Measurements from ENCODE around the gene PPP1R2.
"Not testable (repeated sequence)": the region's sequence is repeated elsewhere in the genome, so short reads cannot be mapped to it uniquely, and the experiment has no call there.

PPP1R2 gene

GRCh38 chr3:195542698-195543499 lies at the start of gene PPP1R2:
PPP1R2 (minus strand) TSS chr3:195543325; CDS start chr3:195543025, 300 bp downstream.
- DNase-seq, result peak; percentile 91

- no peak for DNase-seq
These were observed 48.7 kb upstream of the PPP1R2 start for GRCh38 chr3:195591852-195592251.

DNA sequence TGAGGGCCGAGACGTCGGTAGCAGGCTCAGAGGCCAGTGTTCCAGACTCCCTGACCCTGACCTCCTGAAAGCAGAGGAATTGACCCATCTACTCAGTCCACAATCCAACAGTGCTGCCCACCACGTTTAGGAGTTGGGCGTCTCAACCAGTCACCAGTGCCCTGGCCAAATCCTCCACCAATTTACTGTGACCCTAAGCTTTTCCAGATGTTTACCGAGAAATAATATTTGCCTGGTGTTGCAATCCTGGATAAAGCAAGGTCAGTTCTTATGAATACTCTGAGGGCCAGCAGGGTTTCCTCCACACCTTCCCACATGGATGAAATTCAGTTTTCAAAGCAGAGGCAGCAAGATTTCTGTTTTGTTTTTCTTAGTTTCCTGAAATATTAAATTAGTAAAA lies 48.1 kb upstream of the PPP1R2 start:
- DNase-seq, result no peak

- not testable (repeated sequence) for DNase-seq
These were observed 47.3 kb upstream of the PPP1R2 start for GRCh38 chr3:195590381-195590780.

DNA sequence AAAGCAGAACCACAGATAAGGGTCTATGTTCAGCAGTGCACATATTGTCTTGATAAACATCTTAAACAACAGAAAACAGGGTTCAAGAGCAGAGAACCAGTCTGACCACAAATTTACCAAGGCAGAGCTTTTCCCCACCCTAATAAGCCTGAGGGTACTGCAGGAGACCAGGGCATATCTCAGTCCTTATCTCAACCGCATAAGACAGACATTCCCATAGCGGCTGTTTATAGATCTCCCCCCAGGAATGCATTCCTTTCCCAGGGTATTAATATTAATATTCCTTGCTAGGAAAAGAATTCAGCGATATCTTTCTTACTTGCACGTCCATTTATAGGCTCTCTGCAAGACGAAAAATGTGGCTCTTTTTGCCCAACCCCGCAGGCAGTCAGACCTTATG lies 46.7 kb upstream of the PPP1R2 start:
- not testable (repeated sequence) for DNase-seq

- DNase-seq, result no peak
These were observed 44.7 kb upstream of the PPP1R2 start for GRCh38 chr3:195587824-195588223.

GRCh38 chr3:195587406-195587805 lies 44.3 kb upstream of the PPP1R2 start:
- no peak for DNase-seq

- no peak for DNase-seq
These were observed 41.4 kb upstream of the PPP1R2 start for GRCh38 chr3:195584543-195584870.

DNA sequence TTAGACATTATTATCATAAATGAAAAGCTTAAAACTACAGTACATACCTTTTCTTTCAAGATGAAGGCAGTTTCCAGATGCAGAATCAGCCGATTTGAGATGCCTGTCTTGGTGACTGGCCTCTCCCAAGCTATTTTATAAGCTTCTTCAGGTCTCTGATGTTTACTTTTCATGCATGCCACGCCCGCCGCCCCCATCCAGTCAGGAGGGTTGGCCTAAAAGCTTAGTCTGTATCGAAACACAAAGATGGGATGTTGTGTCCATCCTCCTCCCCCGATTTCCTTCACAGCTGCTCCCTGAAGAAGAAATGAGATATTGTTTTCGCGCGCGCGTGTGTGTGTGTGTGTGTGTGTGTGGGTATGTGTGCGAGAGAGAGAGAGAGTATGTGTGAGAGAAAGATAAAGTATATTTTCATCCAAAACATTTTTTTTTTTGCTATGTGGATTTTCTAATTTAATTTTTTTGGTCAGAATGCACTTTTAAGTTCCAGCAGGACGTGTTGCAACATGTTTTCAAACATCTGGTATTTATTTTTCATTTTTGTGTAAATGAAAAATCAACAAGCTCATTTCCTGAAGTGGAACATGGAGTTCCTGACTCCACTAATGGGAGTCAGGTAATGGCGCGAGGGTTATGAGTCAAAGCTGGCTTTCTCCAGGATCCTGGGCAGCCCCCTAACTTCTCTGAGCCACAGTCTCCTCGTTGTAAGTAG lies 40.9 kb upstream of the PPP1R2 start, which contains the start of gene APOD:
Gene APOD (minus strand): TSS at position 110 of the 712 bp plus-strand sequence. CDS start 4,479 bp downstream, outside the sequence.
- no peak for DNase-seq

- no peak for DNase-seq
These were observed 39.8 kb upstream of the PPP1R2 start for GRCh38 chr3:195582947-195583346.

DNA sequence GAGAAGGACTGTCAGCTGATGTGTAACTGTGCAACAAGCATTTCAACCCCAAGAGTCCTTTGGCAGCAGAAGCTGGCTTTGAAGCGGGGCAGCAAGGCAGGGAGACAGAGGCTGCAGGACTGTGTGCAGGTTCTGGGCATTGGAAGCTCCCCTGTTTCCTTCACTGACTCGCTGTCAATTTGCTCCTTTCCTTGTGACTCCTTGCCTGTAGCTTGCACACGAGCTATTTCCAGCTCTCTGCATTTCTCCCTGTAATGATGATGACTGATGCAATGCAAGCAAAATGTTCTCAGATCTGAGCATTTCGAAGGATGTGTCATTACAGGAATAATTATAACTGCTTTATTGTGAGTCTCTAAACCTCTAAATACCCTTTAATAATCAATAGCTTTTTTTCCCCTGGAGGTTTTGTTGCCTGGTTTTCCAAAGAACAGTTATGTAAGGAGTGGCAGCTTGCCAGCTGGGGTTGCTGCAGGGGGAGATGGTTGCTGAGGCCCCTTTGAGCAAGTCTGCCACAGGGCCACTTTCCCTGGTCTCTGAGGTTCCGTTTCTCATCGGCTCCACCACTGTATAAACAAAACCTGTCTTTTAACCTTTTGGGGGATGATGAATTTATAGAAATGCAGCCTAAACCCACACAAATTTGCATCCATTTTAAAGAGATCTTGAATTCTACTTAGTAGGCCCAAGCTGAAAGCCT lies 37.8 kb upstream of the PPP1R2 start:
- DNase-seq, result no peak

GRCh38 chr3:195579281-195579680 lies 36.2 kb upstream of the PPP1R2 start:
- DNase-seq, result no peak

DNA sequence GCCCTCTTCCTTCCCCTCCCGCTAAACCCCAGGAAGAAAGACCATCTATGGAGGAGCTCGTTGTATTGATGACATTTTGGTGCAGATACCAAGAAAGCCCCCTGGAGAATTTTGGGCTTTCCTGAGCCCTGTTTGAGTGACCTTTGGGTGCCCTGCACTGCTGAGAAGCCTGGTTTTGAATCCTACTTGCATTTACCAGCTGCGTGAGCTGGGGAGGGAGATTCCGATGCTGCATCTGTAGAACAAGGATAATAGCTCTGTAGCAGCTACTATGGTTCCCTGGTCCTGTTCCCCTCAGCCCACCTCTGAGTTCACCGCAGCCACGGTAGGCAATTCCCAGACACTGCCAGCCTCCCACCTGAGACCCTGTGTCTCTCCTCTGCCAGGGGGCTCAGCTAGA lies 35.4 kb upstream of the PPP1R2 start:
- DNase-seq, result no peak

- DNase-seq, result no peak
These were observed 34.6 kb upstream of the PPP1R2 start for GRCh38 chr3:195577645-195578177.

DNA sequence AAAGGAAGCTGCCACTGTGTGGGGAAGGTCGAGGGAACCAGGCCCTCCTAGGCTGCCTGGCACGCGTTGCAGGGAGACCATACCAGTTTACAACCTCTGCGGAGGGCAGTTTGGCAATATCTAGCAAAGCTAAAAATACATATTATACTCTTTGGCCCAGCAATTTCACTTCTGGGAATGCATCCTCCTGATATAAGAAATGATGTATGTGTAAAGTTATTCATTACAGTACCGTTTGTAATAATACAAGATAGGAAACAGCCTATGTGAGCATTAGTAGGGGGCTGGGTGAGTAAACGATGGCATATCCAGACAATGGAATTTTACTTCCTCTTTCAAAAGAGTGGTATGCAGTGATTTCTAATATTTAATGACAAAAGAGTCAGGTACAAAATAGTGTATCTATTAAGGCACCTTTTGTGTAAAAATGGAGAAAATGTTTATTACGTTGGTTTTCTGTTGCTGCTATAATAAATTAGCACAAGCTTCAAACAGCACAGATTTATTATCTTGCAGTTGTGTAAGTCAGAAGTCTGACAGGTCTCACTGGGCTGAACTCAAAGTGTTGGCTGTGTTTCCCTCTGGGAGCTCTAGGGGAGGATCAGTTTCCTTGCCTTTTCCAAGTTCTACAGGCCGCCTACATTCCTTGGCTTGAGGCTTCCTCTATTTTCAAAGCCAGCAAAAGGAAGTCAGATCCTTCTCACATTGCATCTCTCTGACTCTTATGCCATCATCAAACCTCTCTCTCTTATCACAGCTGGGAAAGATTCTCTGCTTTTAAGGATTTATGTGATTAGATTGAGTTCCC lies 31.6 kb upstream of the PPP1R2 start:
- DNase-seq, result no peak

DNA sequence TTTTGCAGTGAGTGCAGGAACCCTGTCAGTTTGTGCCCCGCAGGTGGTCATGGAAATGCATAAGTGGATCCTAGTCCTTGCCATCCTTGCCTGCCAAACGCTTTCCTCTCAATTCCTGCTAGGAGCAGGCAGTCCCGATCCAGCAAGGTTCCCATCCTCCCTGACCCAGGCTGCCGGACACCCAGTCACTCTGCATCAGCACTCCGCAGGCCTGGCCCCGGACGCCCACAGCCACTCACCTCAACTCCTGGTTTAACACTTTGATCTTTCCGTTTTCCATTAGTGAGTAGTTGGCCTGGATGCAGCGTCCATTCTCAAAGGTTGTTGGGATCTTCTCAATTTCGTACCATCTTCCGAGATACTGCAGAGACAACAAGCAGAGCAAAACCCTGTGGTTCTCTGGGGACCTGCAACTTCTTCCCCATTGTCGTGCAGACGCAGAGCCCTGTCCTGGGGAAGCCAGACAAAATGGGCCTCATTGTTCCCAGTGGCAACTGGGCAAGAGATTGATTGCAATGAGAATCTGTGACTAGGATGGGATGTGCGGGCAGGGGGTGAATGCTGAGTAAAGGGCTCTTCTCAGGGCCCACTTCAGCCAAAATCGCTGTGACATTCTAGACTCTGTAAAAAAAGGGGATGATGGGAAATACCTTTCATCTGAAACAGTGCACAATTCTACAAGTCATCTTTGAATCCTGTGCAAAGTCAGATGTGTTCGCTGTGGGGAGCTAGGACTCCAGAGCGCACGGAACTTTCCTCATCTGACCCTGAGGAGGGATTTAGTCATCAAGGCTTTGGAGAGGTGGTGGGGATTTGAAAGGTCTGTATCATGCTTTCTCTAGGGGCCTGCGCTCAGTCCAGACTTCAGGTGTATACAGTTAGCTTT lies 30.7 kb upstream of the PPP1R2 start:
- DNase-seq, result no peak

GRCh38 chr3:195571361-195571760 lies 28.2 kb upstream of the PPP1R2 start:
- DNase-seq, result no peak

- no peak for DNase-seq
These were observed 27.8 kb upstream of the PPP1R2 start for GRCh38 chr3:195570912-195571311.

- no peak for DNase-seq
These were observed 27.2 kb upstream of the PPP1R2 start for GRCh38 chr3:195570344-195570743.

DNA sequence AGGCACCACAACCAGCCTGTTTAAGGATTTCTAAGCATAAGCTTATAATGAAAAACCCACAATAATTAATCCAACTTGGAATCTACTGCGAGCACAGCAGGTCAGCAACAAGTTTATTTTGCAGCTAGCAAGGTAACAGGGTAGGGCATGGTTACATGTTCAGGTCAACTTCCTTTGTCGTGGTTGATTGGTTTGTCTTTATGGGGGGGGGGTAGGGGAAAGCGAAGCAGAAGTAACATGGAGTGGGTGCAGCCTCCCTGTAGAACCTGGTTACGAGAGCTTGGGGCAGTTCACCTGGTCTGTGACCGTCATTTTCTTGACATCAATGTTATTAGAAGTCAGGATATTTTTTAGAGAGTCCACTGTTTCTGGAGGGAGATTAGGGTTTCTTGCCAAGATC lies 25.5 kb upstream of the PPP1R2 start:
- no peak for DNase-seq

DNA sequence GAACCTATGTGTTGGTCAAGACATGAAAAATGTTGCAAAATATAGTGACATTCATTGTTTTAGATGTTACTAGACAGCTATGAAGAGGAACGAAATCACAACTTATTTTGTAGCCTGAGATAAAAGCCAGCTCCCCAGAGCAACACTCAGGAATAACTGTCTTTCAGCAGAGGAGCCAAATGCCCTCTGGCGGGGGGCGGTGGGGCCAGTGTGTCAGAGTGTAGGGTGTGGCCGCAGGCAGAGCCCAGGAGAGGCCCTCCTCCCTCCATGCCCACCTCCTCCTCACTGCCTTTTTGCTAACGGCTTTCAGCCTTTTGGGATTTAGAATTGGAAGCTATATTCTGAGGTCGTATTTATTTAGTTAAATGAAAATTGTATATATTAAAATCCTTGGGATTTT lies 23.7 kb upstream of the PPP1R2 start:
- DNase-seq, result no peak

GRCh38 chr3:195565716-195566115 lies 22.6 kb upstream of the PPP1R2 start:
- DNase-seq, result no peak
